Body of pancreas (tissue), 4 donors: Measurements from ENCODE around the gene IDI2.

Source experiments
- CTCF ChIP-seq, 7 experiments: fragments of 450-650 bp in 4 of 7; fragments of 200-600 bp in 3 of 7; sonication (generic) in 3 of 7; IDR thresholded peaks; one replicate each; pipeline ENCODE4 v1.5.1; 2016 to 2019; ENCODE audit warnings: antibody characterized with exemption in 7 of 7
- POLR2A ChIP-seq, 3 donors: fragments of 450-650 bp; IDR thresholded peaks; one replicate each; pipeline ENCODE4 v1.6.1; 2016; ENCODE audit warnings: antibody characterized with exemption in 3 of 3, mild to moderate bottlenecking in 2 of 3

DNA sequence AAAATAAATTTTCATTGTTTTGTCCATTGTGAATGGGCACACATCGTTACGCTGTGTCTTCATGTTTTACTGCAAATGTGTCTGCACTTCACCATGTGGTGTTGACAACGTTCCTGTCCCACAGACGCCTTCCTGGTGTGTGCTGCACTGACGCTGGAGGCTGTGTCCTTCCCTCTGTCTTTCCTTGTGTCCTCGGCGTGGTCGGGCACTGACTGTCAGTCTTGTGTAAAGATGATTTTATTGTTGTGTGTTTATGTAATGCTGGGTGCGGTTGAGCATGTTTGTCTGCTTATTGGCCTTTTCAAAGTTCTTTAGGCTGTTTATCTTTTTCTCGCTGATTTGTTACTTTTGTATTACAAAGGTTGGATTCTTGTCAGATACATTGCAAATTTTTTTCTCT lies 18.1 kb downstream of the IDI2 start:
- no peak for TF ChIP-seq CTCF (IDR thresholded peaks at IDR 0.05)
- no peak for TF ChIP-seq POLR2A (IDR thresholded peaks at IDR 0.05)
